HG03575 (cell line): ENCODE measurements around the gene ADAP2.
"Not testable (repeated sequence)": the region's sequence is repeated elsewhere in the genome, so short reads cannot be mapped to it uniquely, and the experiment has no call there.

Source experiments
- ATAC-seq: cut with Tn5 transposase; IDR thresholded peaks from one replicate; pipeline ENCODE4 v1.9.1; 2021; ENCODE audit not compliant: unreplicated experiment, insufficient number of reproducible peaks, low FRiP score; ENCODE audit errors: extremely low read depth

ADAP2 gene, protein sequence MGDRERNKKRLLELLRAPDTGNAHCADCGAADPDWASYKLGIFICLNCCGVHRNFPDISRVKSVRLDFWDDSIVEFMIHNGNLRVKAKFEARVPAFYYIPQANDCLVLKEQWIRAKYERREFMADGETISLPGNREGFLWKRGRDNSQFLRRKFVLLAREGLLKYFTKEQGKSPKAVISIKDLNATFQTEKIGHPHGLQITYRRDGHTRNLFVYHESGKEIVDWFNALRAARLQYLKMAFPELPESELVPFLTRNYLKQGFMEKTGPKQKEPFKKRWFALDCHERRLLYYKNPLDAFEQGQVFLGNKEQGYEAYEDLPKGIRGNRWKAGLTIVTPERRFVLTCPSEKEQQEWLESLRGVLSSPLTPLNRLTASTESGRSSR

DNA sequence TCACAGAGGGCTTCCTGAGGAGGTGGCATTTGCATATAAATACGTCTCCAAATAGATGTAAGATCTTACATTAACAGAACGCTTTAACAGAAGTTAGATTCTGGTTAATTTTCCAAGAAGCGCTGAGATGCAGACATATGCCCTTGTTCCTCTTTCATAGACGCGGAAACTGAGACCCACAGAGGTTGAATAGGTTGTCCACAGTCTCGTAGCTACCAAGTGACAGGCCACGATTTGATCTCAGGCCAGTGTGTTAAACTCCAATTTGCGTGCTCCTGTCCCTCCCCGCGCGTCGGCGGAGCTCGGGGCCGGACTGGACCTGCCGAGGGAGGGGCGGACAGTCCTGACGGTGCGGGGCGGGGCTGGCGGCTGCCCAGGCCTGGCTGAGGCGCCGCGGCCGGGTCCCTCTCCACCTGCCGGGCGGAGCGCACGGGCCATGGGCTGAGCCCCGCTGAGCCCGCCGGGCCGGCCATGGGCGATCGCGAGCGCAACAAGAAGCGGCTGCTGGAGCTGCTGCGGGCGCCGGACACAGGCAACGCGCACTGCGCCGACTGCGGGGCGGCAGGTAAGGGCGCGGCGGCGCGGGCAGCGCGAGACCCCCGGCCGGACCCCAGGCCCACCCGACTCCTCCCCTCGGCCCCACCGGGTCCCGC, at the start of gene ADAP2:
Gene ADAP2 (plus strand): TSS at position 402 of the 653 bp plus-strand sequence. CDS start 70 bp downstream, at position 472.
- no peak for ATAC-seq

DNA sequence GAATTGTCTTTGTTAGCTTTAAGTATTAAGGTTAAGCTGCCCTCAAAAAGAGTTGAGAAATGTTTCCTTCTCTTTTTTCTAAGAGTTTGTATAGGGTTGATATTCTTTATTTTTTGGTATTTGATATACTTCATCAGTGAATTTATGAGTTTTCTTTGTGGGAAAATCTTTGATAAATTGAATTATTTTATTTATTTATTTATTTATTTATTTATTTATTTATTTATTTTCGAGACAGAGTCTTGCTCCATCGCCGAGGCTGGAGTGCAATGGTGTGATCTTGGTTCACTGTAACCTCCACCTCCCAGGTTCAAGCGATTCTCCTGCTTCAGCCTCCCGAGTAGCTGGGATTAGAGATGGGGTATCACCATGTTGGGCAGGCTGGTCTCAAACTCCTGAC, 35.6 kb upstream of the ADAP2 start:
- no peak for ATAC-seq

GRCh38 chr17:30894236-30894635, 27.5 kb upstream of the ADAP2 start:
- no peak for ATAC-seq

- ATAC-seq, result no peak
Observed at GRCh38 chr17:30897311-30897710, 24.4 kb upstream of the ADAP2 start.

DNA sequence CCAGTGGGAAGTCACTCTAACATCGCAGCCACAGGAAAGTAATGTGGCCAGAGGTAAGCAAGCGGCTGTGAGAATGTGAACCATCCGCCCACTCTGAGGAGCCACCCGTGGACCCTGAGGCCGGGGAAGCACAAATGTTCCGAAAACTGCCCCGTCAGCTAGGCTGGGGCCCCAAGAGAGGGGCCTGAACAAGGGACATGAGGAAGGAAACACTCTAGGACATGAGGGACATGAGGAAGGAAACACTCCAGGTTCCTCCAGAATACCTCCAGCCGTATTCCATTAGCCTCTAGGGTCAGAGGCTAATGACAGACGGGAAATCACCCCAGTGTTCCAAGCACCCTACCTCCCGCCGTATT, 16.0 kb upstream of the ADAP2 start:
- no peak for ATAC-seq

DNA sequence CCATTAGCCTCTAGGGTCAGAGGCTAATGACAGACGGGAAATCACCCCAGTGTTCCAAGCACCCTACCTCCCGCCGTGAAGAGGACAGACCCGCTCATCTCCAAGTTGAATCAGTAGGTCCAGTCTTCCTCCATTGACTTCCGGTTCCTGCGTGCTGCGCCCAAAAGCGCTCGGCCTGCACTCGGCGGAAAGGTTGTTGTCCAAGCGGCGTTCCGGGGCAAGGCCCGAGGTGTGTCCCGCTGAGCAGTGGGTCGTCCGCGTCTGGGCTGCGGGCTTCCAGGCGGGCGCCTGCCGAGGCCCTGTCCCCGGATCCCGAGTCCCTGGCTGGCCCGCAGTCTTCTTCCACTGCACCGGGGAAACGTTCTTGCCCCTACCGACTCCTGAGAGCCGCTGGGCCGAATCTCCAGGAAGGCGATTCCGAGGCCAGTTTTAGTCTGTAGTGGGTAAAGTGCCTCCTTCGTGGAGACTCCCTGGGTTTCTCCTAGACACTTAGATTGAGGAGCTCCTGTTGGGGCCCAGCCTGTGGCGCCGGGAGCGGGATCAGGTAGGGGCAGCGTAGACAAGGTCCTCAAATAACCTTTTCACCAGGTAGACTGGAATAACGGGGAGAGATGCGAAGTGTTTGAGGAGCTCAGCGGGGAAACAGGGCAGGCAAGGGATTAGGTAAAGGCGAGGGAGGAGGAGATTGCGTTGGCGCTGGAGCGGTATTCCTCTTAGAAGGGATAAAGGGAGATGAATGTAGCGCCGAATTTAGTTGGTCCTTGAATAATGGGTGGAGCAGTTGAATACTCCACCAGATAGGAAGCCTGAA, 15.4 kb upstream of the ADAP2 start, which contains the start of gene TEFM:
Gene TEFM (minus strand): TSS at position 138 of the 811 bp plus-strand sequence. CDS start 40 bp downstream, at position 98.
- ATAC-seq, result no peak

DNA sequence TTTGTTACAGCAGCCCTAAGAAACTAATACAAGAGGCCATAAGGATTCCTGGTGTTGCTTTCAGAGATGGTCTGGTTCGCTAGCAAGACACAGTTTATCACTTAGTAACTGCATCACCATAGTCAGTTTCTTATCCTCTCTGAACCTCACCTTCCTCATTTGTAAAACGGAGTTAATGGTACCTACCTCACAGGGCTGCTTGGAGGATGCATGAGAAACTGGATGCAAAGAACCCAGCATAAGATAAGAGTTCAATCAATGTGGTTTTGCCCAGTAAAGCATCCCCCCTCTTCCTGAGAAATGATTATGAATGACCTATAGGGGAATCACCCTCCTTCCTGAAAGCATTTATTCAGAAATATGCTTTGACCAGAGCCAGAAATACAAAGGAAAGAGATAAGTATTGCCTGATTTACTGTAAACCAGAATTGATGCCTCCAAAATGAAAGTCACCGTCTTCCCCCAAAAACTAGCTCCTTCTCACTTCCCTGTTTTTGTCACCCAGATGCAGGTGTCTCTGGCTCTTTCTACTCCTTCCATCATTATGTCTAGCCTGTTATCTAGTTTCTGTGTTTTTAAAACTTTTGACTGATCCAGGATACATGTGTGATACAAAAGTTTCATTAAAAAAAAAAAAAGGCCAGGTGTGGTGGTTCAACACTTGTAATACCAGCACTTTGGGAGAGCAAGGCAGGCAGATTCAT, 12.9 kb upstream of the ADAP2 start:
- ATAC-seq, result no peak

DNA sequence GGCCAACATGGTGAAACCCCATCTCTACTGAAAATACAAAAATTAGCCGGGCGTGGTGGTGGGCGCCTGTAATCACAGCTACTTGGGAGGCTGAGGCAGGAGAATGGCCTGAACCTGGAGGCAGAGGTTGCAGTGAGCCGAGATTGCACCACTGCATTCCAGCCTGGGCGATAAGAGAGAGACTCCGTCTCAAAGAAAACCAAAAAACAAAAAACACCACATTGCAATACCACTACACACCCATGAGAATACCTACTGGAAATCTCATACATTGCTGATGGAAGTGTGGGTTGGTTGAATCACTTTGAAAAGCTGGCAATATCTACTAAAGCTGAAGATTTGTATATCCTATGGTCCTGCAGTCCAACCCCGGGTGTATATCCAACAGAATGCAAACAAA, 11.6 kb upstream of the ADAP2 start:
- ATAC-seq, result not testable (repeated sequence)

GRCh38 chr17:30913955-30914354, 7.8 kb upstream of the ADAP2 start:
- ATAC-seq, result no peak

GRCh38 chr17:30915833-30916611, 5.7 kb upstream of the ADAP2 start:
- ATAC-seq, result no peak

GRCh38 chr17:30917050-30917449, 4.7 kb upstream of the ADAP2 start:
- ATAC-seq, result no peak

GRCh38 chr17:30920282-30920681, 1.5 kb upstream of the ADAP2 start:
- ATAC-seq, result no peak

DNA sequence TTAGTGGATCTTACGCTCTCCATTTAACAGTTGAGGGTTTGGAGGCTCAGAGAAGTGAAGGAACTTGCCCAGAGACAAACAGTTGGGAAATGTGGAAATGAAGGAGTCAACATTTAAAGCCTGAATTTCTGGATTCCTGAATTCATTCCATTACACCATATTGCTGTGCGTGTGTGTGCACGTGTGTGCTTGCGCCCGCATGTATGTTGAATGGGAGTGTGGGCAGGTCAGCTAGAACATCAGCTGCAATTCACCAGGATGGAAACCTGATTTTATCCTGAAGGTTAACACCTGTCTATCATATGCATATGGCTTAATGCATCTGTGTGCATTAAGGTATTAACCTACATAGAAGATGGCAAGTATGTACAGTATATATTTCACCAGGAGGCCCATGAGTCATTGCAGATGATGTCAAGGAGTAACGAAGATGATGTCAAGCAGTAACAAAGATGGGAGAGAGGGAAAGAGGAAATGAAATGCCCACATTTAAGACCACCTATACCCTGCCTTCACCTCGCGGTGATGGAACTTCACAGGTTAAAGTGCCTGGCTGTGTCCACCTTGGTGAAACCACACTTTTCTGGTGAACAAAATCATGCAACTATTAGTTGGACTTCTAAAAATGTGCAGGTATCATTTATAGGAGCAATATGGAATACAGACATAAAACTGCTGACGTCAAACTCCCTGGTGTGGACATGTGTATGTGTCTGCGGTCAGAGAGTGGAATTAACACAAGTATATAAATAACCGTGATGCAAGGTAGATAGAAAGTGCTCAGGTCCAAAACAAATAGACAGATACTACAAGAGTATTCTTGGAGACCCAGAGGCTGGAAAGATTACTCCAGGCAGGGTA, 832 bp upstream of the ADAP2 start:
- no peak for ATAC-seq

- ATAC-seq, result no peak
Observed at GRCh38 chr17:30922235-30923030, 688 bp downstream of the ADAP2 start.

- no peak for ATAC-seq
Observed at GRCh38 chr17:30924341-30924740, 2.6 kb downstream of the ADAP2 start.

GRCh38 chr17:30926516-30926915, 4.8 kb downstream of the ADAP2 start:
- ATAC-seq, result no peak

DNA sequence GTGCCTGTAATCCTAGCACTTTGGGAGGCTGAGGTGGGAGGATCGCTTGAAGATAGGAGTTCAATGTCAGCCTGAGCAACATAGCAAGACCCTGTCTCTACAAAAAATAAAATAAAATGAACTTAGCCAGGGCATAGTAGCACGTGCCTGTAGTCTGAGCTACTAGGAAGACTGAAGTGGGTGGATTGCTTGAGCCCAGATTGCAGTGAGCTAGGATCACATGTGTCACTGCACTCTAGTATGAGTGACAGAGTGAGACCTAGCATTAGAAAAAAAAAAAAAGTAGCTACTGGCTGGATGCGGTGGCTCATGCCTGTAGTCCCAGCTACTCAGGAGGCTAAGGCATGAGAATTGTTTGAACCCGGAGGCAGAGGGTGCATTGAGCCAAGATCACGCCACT, 6.0 kb downstream of the ADAP2 start:
- ATAC-seq, result no peak
